NCI-H526 treated with DMSO at 0.1 percent for 48 hours (cell line): ENCODE measurements around the gene SYS1.

Experiments used
- DNase-seq: peaks from one replicate; lab custom pipeline; 2025; lab: John Stamatoyannopoulos, UW

SYS1 gene

GRCh38 chr20:45416917-45417316 lies 54.0 kb downstream of the SYS1 start:
- DNase-seq: no peak
